CD4-positive, alpha-beta memory T cell (primary cell): Measurements from ENCODE around the gene STRIT1. TPM values are rescaled to one million over a fixed set of nuclear protein-coding genes. Genes with fewer than 3 reads are reported as not detected.

Source experiments
- CTCF ChIA-PET: fragments of 350-600 bp; sonication (Branson Sonifier 250); formaldehyde crosslinking; loops from one replicate; lab custom pipeline; 2021; ENCODE audit warnings: inconsistent platforms; ENCODE audit not compliant: partially characterized antibody; lab: Charles Lee
- POLR2A ChIA-PET: fragments of 350-600 bp; sonication (Branson Sonifier 250); formaldehyde crosslinking; loops from one replicate; lab custom pipeline; 2021; ENCODE audit not compliant: partially characterized antibody; lab: Charles Lee
- DNase-seq, 5 donors: peaks; one replicate each; pipeline versions ENCODE4 v3.0.0 to v3.0.0-alpha.2; 2020 to 2022; ENCODE audit warnings: mixed read lengths in 1 of 5
- H3K27ac ChIP-seq: one replicate; pipeline ENCODE4 v1.7.0; 2013; ENCODE audit warnings: low read depth, low read length
- H3K27me3 ChIP-seq: 2 replicates; pipeline ENCODE4 v1.7.0; 2013; ENCODE audit warnings: mild to moderate bottlenecking, low read length, moderate library complexity; ENCODE audit not compliant: insufficient read depth
- H3K36me3 ChIP-seq: 2 replicates; pipeline ENCODE4 v1.7.0; 2013; ENCODE audit warnings: mild to moderate bottlenecking, low read length, moderate library complexity; ENCODE audit not compliant: insufficient read depth
- H3K4me1 ChIP-seq: 2 replicates; pipeline ENCODE4 v1.7.0; 2013; ENCODE audit warnings: mild to moderate bottlenecking, low read length, moderate library complexity; ENCODE audit not compliant: insufficient read depth
- H3K4me3 ChIP-seq, 2 donors: one replicate each; pipeline ENCODE4 v1.7.0; 2013; ENCODE audit warnings: low read length in 2 of 2, mild to moderate bottlenecking in 1 of 2
- H3K9me3 ChIP-seq, 2 donors: one replicate each; pipeline ENCODE4 v1.7.0; 2013; ENCODE audit warnings: low read length in 2 of 2, control low read depth in 1 of 2; ENCODE audit not compliant: control insufficient read depth in 1 of 2
- H3K27ac Mint-ChIP-seq, 7 donors: one replicate each; pipeline ENCODE4 v1.8.0; 2020 to 2021; ENCODE audit warnings: mixed read lengths in 7 of 7, mild to moderate bottlenecking in 6 of 7, inconsistent platforms in 3 of 7, moderate library complexity in 3 of 7
- H3K27me3 Mint-ChIP-seq, 2 donors: one replicate each; pipeline ENCODE4 v1.8.0; 2020 to 2021; ENCODE audit warnings: mixed read lengths in 2 of 2
- H3K36me3 Mint-ChIP-seq, 2 donors: one replicate each; pipeline ENCODE4 v1.8.0; 2020 to 2021; ENCODE audit warnings: mixed read lengths in 2 of 2, inconsistent platforms in 1 of 2, mild to moderate bottlenecking in 1 of 2
- H3K4me1 Mint-ChIP-seq, 4 donors: one replicate each; pipeline ENCODE4 v1.8.0; 2020 to 2021; ENCODE audit warnings: mixed read lengths in 4 of 4, mild to moderate bottlenecking in 1 of 4
- H3K4me3 Mint-ChIP-seq, 8 donors: one replicate each; pipeline ENCODE4 v1.8.0; 2020 to 2021; ENCODE audit warnings: mixed read lengths in 8 of 8, mild to moderate bottlenecking in 7 of 8, moderate library complexity in 6 of 8, inconsistent platforms in 3 of 8
- H3K9me3 Mint-ChIP-seq, 8 donors: one replicate each; pipeline ENCODE4 v1.8.0; 2020 to 2021; ENCODE audit warnings: mixed read lengths in 8 of 8, mild to moderate bottlenecking in 5 of 8, inconsistent platforms in 3 of 8, moderate library complexity in 1 of 8
- intact Hi-C: fragments of 100-400 bp; cut with micrococcal nuclease; formaldehyde crosslinking; loops from one replicate; pipeline ENCODE4 v1.15.1; 2023
- polyA plus RNA-seq, 2 donors: library from polyadenylated mRNA; unstranded; fragments of 300-500 nt; fragmentation: Illumina TruSeq; gene quantifications; one replicate each; pipeline ENCODE4 v1.2.3, GENCODE V29; 2021
- total RNA-seq, 2 experiments: library from RNA; stranded (reverse); gene quantifications; one replicate each; pipeline ENCODE4 v1.2.3, GENCODE V29; 2021

STRIT1 gene
- total RNA-seq (not detected), polyA plus RNA-seq (not detected)

DNA sequence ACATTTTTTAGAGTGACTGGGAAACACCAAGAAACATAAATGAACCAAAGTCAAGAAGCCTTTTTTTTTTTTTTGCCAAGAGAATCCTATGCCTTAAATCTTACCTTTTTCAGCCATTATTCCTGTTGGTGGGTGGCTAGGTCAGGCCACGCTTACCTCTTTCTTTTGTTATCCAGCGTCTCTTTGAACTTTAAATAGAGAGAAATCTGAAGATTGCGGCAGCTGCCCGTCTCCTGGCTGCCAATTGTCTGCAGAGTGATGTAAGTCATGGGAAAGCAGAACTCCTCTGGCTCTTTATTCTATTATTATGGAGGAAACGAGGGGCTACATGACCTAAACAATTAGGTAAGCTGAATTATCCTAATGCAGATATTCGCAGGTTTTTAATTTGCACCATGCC lies at the start of gene STRIT1:
Gene STRIT1, minus strand, starts transcription at position 168 of the 400 bp plus-strand sequence.
- peaks cover 0 to 6% of the 10 kb centered on the region in 2 donors for H3K9me3 ChIP-seq
- intact Hi-C loops: no loop called here
- no peaks in the 10 kb centered on the region for H3K27me3 ChIP-seq
- ChIA-PET POLR2A (no interaction called here), CTCF (no interaction called here)
- H3K36me3 Mint-ChIP-seq: no peaks in the 10 kb centered on the region
- DNase-seq: no peak
- H3K4me1 Mint-ChIP-seq: no peaks in the 10 kb centered on the region
- H3K27me3 Mint-ChIP-seq: peaks cover 0 to 1% of the 10 kb centered on the region in 2 donors
- H3K4me3 ChIP-seq: no peak within 1 kb of the TSS
- no peaks in the 10 kb centered on the region for H3K36me3 ChIP-seq
- H3K9me3 Mint-ChIP-seq: peaks cover 0 to 21% (median 12%) of the 10 kb centered on the region in 8 donors
- no peak within 1 kb of the TSS for H3K27ac Mint-ChIP-seq
- H3K27ac ChIP-seq: no peak within 1 kb of the TSS
- H3K4me1 ChIP-seq: no peaks in the 10 kb centered on the region
- H3K4me3 Mint-ChIP-seq: no peak within 1 kb of the TSS

DNA sequence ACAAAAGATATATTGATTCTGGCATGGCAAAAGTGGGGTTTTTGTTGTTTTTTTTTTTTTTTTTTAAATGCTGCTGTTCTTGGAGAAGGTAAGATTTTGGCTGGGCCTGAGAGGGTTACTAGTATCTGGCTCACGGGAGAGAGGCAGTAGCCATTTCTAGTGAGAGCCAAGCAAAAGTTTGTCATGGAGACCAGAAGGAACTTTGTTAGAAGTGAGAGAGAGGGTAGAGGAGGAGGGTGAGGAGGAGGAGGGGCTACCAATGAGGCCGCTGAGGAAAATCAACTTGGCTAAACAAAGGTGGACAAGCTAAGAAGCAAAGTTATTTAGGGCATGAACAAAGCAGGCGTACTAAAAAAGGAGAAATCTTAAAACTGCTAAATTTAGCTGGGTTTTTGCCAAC lies 48.9 kb upstream of the STRIT1 start:
- H3K9me3 ChIP-seq: no peaks in the 10 kb centered on the region
- intact Hi-C loops: no loop called here
- H3K27me3 Mint-ChIP-seq: peaks cover 2 to 5% of the 10 kb centered on the region in 2 donors
- DNase-seq: no peak
- no peak overlapping the region for H3K27ac ChIP-seq
- POLR2A ChIA-PET: no interaction called here
- no peaks in the 10 kb centered on the region for H3K27me3 ChIP-seq
- H3K27ac Mint-ChIP-seq: no peak overlapping the region
- H3K4me3 Mint-ChIP-seq: no peak overlapping the region
- H3K9me3 Mint-ChIP-seq: peaks cover 0 to 4% (median 0%) of the 10 kb centered on the region in 8 donors
- CTCF ChIA-PET: no interaction called here
- H3K36me3 ChIP-seq: no peaks in the 10 kb centered on the region
- no peaks in the 10 kb centered on the region for H3K36me3 Mint-ChIP-seq
- no peaks in the 10 kb centered on the region for H3K4me1 Mint-ChIP-seq
- H3K4me1 ChIP-seq: no peaks in the 10 kb centered on the region
- no peak overlapping the region for H3K4me3 ChIP-seq

DNA sequence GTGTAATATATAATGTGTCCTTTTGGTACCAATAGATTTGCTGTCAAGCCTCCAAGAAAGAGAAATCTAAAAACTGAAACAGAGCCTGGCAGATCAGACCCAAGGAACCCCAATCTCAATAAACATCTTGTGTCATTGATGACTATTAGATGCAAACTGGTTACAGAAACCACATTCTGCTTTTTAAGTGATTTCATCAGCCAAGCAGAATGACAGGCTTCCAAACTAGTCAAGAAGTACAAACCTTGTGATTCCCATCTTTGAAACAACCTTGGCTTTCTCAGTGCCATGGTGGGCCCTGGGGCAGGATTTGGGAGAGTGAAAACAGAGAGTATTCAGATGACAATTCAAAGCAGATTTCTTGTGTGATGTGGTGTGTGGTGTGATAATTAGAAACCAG lies 45.6 kb upstream of the STRIT1 start:
- H3K27ac Mint-ChIP-seq: no peak overlapping the region
- Histone ChIP-seq H3K4me3 (no peak overlapping the region), H3K27ac (no peak overlapping the region), H3K9me3 (no peaks in the 10 kb centered on the region), H3K27me3 (no peaks in the 10 kb centered on the region), H3K4me1 (no peaks in the 10 kb centered on the region), H3K36me3 (no peaks in the 10 kb centered on the region)
- H3K4me1 Mint-ChIP-seq: peaks cover 0 to 8% (median under 1%) of the 10 kb centered on the region in 4 donors
- POLR2A ChIA-PET: no interaction called here
- intact Hi-C loops: no loop called here
- H3K36me3 Mint-ChIP-seq: no peaks in the 10 kb centered on the region
- CTCF ChIA-PET: no interaction called here
- H3K9me3 Mint-ChIP-seq: peaks cover 0 to 2% (median 0%) of the 10 kb centered on the region in 8 donors
- no peak overlapping the region for H3K4me3 Mint-ChIP-seq
- no peak for DNase-seq
- peaks cover 2 to 8% of the 10 kb centered on the region in 2 donors for H3K27me3 Mint-ChIP-seq

DNA sequence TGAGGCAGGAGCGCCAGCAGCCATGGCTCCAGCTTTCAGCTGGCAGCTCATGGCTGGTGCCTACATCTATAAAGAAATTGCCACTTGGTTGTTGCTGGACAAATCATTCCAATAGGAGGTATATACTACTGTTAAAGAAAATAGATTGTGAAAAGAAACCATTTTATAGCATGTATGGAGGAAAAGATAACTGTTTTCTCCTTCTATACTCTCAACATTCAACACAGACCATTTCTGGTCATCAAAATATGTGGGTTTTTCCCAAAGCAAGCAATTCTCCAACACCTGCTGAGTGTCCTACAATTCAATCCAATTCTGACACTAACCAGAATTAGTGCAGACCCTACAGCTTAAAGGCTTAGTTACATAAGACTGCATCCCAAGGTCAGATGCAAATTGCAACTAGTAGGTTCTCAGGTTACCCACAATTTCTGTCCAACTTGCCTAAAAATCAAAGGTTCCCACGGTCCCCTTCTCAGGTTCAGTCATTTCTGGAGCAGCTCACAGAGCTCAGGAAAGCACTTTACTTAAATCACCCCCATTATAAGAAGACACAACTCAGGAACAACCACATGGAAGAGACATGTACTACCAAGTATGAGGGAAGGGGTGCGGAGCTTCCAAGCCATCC lies 42.4 kb upstream of the STRIT1 start:
- H3K27ac Mint-ChIP-seq: no peak overlapping the region
- peaks cover 0 to 8% (median under 1%) of the 10 kb centered on the region in 4 donors for H3K4me1 Mint-ChIP-seq
- Histone ChIP-seq H3K9me3 (no peaks in the 10 kb centered on the region), H3K27me3 (no peaks in the 10 kb centered on the region), H3K27ac (no peak overlapping the region), H3K4me1 (no peaks in the 10 kb centered on the region), H3K4me3 (no peak overlapping the region), H3K36me3 (no peaks in the 10 kb centered on the region)
- peaks cover 0 to 2% (median 0%) of the 10 kb centered on the region in 8 donors for H3K9me3 Mint-ChIP-seq
- no peak overlapping the region for H3K4me3 Mint-ChIP-seq
- no peaks in the 10 kb centered on the region for H3K36me3 Mint-ChIP-seq
- peaks cover 0 to 6% of the 10 kb centered on the region in 2 donors for H3K27me3 Mint-ChIP-seq
- no peak for DNase-seq
- POLR2A ChIA-PET: no interaction called here
- CTCF ChIA-PET: no interaction called here
- intact Hi-C loops: no loop called here

- peaks cover 0 to 8% (median under 1%) of the 10 kb centered on the region in 4 donors for H3K4me1 Mint-ChIP-seq
- CTCF ChIA-PET: no interaction called here
- POLR2A ChIA-PET: no interaction called here
- no peak overlapping the region for H3K4me3 ChIP-seq
- H3K4me1 ChIP-seq: no peaks in the 10 kb centered on the region
- H3K27me3 ChIP-seq: no peaks in the 10 kb centered on the region
- DNase-seq: no peak
- H3K27ac ChIP-seq: no peak overlapping the region
- no peaks in the 10 kb centered on the region for H3K36me3 Mint-ChIP-seq
- H3K4me3 Mint-ChIP-seq: peak overlapping the region in 1 of 8 donors; percentile 1
- no peaks in the 10 kb centered on the region for H3K9me3 ChIP-seq
- intact Hi-C loops: no loop called here
- H3K36me3 ChIP-seq: no peaks in the 10 kb centered on the region
- peaks cover 0 to 2% (median 0%) of the 10 kb centered on the region in 8 donors for H3K9me3 Mint-ChIP-seq
- peaks cover 0 to 6% of the 10 kb centered on the region in 2 donors for H3K27me3 Mint-ChIP-seq
- H3K27ac Mint-ChIP-seq: peak overlapping the region in 1 of 7 donors; percentile 13
Observed at GRCh38 chr3:155334914-155335723, 41.6 kb upstream of the STRIT1 start.

- DNase-seq: no peak
- CTCF ChIA-PET: no interaction called here
- Mint-ChIP-seq H3K4me3 (no peak overlapping the region), H3K27ac (no peak overlapping the region), H3K9me3 (no peaks in the 10 kb centered on the region), H3K36me3 (no peaks in the 10 kb centered on the region), H3K4me1 (peaks cover 0 to 8% (median under 1%) of the 10 kb centered on the region in 4 donors), H3K27me3 (peaks cover 0 to 3% of the 10 kb centered on the region in 2 donors)
- Histone ChIP-seq H3K9me3 (no peaks in the 10 kb centered on the region), H3K27me3 (no peaks in the 10 kb centered on the region), H3K4me1 (no peaks in the 10 kb centered on the region), H3K36me3 (no peaks in the 10 kb centered on the region), H3K4me3 (no peak overlapping the region), H3K27ac (no peak overlapping the region)
- POLR2A ChIA-PET: no interaction called here
- intact Hi-C loops: no loop called here
Observed at GRCh38 chr3:155334215-155334913, 40.9 kb upstream of the STRIT1 start.

DNA sequence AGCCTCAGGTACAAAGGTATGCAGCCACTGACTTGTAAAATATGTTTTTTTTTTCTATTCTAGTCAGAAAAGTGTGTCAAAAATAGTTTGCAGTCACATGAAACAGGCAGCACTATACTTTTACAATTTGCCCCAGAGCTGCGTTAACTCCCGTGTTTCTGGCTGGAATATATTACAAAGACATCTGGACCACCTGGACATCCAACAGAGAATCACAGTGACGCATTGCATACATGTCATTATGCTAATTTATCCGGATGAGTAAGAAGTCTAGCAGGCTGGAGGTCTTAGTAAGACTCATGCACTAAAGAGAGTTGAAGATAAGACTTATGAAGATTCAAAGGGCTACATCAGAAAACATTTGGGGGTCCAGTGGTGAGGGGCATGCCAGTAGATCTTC lies 39.2 kb upstream of the STRIT1 start:
- DNase-seq: no peak
- Mint-ChIP-seq H3K9me3 (no peaks in the 10 kb centered on the region), H3K4me3 (no peak overlapping the region), H3K27ac (no peak overlapping the region), H3K4me1 (peaks cover 0 to 8% (median under 1%) of the 10 kb centered on the region in 4 donors), H3K27me3 (peaks cover 0 to 3% of the 10 kb centered on the region in 2 donors), H3K36me3 (no peaks in the 10 kb centered on the region)
- intact Hi-C loops: no loop called here
- ChIA-PET CTCF (no interaction called here), POLR2A (no interaction called here)
- no peaks in the 10 kb centered on the region for H3K27me3 ChIP-seq
- H3K4me3 ChIP-seq: no peak overlapping the region
- no peaks in the 10 kb centered on the region for H3K36me3 ChIP-seq
- no peaks in the 10 kb centered on the region for H3K9me3 ChIP-seq
- H3K4me1 ChIP-seq: no peaks in the 10 kb centered on the region
- no peak overlapping the region for H3K27ac ChIP-seq
